GM21528 (cell line): ENCODE results near the gene SKAP1.
A peak's percentile ranks its signal among the peaks of the same experiment; 100 is the strongest.
"Not testable (repeated sequence)": the region's sequence is repeated elsewhere in the genome, so short reads cannot be mapped to it uniquely, and the experiment has no call there.

Experiments
- ATAC-seq: cut with Tn5 transposase; IDR thresholded peaks from one replicate; pipeline ENCODE4 v1.9.1; 2021; ENCODE audit warnings: mild to moderate bottlenecking, moderate library complexity; ENCODE audit not compliant: unreplicated experiment, low FRiP score

The SKAP1 gene

DNA sequence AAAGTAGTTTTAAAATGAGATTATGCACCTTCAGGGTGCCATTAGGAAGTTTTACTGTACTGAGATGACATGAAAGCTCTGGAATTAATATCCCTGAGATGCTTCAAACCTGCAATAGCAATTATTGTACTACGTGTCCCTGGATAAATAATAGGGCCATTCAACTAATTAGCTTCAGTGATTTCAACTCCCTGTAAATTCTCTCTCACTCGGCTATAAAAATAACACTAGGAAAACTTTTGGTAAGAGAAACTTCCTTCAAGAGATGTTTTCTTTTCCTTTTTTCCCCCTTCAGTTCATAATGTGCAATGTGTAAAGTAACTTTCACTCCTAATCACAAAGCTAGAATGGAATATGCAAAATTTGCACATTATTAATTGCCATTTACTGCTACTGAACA is 176.0 kb downstream of the SKAP1 start:
- ATAC-seq, result no peak

DNA sequence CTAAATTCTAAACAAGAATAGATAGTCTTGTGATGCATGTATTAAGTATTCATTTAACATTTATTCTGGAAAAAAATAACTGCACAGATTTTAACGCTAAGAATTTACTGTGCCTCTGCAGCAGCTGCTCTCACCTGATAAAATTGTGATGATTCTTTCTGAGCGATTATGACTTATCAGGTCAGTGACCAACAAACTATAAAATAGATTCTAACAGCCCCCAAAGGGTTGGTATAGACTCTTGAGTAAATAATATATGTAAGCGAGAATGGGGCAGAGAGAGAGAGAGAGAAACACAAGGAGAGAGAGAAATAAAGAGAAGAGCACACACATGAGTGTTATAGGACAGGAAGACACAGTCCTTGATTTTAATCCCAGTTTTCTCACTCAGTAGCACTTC is 178.1 kb downstream of the SKAP1 start:
- no peak for ATAC-seq

GRCh38 chr17:48250949-48251348 is 179.1 kb downstream of the SKAP1 start:
- ATAC-seq, result no peak

- ATAC-seq, result not testable (repeated sequence)
Observed at GRCh38 chr17:48250059-48250458, 180.0 kb downstream of the SKAP1 start.

GRCh38 chr17:48247603-48248002 is 182.4 kb downstream of the SKAP1 start:
- ATAC-seq, result no peak

- no peak for ATAC-seq
Observed at GRCh38 chr17:48247038-48247437, 183.0 kb downstream of the SKAP1 start.

DNA sequence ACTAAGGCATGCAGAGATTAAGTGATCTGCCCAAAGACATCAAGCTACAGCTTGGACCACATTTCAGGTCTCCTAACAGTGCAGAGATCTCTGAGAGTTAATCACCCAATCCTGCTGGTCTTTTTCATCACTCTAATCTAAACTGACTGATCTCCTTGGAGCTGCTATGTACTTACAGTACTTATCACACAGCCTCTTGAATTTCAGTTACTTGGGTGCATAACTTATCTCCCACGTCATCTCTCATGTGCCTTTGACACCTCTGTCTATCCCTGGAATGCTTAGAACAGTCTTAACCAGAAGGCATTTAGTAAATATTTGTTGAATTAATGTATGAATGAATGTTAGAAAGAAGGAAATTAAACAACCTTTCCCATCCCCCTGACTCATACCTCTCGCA is 183.4 kb downstream of the SKAP1 start:
- no peak for ATAC-seq

GRCh38 chr17:48245465-48246033 is 184.5 kb downstream of the SKAP1 start:
- ATAC-seq, result not testable (repeated sequence)

DNA sequence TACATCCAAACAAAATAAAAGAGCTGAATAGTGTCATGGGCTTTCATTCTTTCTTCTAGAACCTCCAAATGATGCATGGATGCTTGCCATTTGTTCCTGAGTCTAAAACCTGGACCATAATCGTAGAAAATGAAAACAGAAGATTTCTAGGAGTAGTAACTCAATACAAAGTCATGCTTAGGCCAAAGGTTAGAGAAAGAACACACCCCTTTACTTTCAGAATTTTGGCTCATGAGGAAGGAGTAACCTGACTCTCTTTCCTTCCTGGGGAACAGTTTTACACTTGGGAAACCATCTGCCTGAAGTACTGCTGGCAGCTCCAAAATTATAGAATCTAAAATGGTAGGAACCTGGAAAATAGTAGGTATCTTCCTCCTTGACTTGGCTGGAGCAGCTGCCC is 185.2 kb downstream of the SKAP1 start:
- no peak for ATAC-seq

DNA sequence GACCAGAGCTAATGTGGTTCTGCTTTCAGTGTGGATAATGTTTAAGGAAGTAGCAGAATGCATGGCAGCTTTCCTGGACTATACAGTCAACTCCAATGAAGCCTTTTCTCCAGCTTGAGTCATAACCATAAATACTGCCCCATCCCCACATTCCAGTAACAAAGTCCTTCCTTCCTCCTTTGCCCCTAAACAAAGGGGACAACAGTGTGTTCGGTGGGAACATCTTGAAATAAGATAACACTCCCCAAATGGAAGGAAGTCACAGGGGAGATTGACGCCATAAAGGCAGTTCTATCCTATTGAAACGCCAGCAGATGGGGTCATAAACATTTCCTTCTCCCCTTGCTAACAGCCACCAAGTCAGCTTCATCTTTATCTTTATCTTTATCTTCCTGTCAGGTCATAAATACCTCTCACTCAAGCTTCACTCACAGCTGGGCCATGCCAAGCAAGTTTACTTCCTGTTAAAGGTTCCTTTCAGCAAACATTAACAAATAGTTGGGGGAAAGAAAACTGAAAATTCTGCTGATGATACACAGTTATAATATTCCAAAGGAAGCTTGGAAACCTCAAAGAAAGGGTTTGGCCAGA is 185.8 kb downstream of the SKAP1 start:
- no peak for ATAC-seq

DNA sequence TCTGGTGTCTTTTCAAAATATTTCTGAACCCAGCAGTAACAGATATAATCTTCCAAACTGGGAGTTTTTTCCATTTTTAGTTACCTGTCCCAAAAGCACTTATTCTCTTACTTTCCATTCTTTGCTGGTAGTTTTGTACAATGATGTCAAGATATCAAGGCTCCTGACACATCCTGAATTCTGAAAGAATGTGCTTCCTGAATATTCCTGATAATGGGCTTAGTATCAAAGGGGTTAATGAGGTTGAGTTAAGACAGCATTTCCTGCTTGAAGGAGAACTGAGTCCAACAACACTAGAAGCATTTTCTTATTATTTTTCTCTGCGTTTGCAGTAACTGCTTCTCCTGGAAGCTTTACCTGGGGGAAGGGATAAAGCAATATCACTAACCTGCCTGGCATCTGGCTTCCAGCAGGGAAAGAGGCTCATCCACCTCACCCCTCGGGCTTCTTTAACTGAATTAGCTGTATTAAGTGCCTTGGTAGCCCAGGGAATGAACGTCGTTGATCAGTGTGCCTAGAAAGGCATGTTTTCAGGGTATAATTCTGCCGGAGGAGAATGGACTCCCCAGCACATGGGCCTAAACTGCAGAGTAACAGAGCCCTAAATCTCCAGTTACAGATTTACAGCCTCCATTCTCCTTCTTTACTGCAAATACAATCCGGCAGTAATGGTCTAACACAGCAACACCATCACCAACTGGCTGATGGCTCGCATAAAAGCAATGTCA is 188.1 kb downstream of the SKAP1 start:
- no peak for ATAC-seq

DNA sequence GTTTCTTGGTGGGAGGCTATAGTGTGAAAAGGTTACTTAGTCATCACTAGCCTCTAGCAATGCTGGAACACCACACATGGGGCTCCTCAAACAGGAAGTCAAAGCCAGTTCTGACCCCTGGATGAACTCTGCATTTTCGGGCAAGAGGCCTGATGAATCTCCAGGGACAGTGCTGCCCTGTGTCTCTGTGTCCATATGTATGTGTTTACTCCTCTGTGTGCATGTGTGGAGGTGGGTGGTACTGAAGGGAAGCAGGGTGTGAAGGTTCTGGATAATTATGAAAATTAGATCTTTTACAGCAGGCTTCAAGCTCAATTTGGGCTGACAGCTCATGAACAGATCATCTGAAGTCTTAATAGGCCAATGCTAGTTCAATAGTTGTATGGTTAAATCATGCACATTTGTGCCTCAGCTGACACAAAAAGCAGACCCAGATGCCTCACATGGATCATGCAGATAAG is 188.9 kb downstream of the SKAP1 start:
- peak; percentile 64 for ATAC-seq

- peak; percentile 14 for ATAC-seq
Observed at GRCh38 chr17:48240562-48241130, 189.4 kb downstream of the SKAP1 start.

- no peak for ATAC-seq
Observed at GRCh38 chr17:48240122-48240521, 189.9 kb downstream of the SKAP1 start.

- no peak for ATAC-seq
Observed at GRCh38 chr17:48239603-48239995, 190.4 kb downstream of the SKAP1 start.

- no peak for ATAC-seq
Observed at GRCh38 chr17:48238933-48239602, 190.9 kb downstream of the SKAP1 start.

GRCh38 chr17:48237456-48237855 is 192.6 kb downstream of the SKAP1 start:
- ATAC-seq, result no peak

DNA sequence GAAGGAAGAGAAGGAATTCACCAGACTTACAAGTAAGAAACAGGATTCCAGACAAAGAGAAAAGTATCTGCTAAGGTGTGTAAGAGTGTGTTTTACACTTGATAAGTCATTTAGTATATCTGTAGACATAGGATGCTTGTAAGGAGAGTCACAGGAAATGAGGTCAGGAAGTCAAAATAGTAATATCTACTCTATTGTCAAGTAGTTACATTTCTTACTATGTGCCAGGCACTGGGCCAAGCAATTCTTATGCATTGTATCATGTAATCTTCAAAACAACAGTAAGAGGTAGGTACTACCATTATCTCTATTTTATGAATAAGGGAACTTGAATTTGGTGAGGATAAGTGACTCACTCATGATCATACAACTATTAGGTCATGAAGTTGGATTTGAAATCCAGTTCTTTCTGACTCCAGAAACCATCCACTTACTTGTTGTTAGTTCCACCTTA is 193.3 kb downstream of the SKAP1 start:
- no peak for ATAC-seq

DNA sequence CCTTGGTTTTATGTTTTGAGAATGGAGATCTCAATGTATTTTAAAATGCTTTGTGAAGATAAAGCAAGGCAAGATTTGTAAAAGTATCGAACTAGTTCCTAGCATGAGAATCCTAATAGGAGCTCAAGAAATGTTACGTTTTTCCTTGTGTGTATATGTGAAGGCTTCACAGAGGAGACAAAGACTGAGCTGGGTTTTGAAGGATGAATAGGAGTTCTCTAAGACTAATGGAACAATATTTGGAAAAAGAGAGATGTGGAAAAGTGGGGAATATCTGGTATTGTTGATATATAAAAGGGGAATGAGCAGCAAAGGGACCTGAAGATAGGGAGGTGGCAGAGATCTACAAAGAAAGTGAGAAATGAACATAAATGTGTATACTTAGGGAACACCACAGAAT is 195.1 kb downstream of the SKAP1 start:
- no peak for ATAC-seq

- no peak for ATAC-seq
Observed at GRCh38 chr17:48231995-48232959, 197.7 kb downstream of the SKAP1 start.
